HG02623 (cell line): Measurements from ENCODE around the gene KCNK2.

Source experiments
- ATAC-seq: cut with Tn5 transposase; IDR thresholded peaks from one replicate; pipeline ENCODE4 v1.9.1; 2021; ENCODE audit warnings: moderate library complexity; ENCODE audit not compliant: unreplicated experiment

The KCNK2 gene, protein sequence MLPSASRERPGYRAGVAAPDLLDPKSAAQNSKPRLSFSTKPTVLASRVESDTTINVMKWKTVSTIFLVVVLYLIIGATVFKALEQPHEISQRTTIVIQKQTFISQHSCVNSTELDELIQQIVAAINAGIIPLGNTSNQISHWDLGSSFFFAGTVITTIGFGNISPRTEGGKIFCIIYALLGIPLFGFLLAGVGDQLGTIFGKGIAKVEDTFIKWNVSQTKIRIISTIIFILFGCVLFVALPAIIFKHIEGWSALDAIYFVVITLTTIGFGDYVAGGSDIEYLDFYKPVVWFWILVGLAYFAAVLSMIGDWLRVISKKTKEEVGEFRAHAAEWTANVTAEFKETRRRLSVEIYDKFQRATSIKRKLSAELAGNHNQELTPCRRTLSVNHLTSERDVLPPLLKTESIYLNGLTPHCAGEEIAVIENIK

GRCh38 chr1:215082532-215083382 lies at the start of gene KCNK2:
TSS of gene KCNK2 (plus strand) at chr1:215082737. CDS start at chr1:215083386, 649 bp downstream.
- no peak for ATAC-seq

- ATAC-seq, result no peak
These were observed 49.5 kb upstream of the KCNK2 start for GRCh38 chr1:215032911-215033526.

- ATAC-seq, result no peak
These were observed 42.3 kb upstream of the KCNK2 start for GRCh38 chr1:215040190-215040589.

GRCh38 chr1:215043401-215043800 lies 39.1 kb upstream of the KCNK2 start:
- no peak for ATAC-seq

GRCh38 chr1:215044151-215044550 lies 38.4 kb upstream of the KCNK2 start:
- ATAC-seq, result no peak

DNA sequence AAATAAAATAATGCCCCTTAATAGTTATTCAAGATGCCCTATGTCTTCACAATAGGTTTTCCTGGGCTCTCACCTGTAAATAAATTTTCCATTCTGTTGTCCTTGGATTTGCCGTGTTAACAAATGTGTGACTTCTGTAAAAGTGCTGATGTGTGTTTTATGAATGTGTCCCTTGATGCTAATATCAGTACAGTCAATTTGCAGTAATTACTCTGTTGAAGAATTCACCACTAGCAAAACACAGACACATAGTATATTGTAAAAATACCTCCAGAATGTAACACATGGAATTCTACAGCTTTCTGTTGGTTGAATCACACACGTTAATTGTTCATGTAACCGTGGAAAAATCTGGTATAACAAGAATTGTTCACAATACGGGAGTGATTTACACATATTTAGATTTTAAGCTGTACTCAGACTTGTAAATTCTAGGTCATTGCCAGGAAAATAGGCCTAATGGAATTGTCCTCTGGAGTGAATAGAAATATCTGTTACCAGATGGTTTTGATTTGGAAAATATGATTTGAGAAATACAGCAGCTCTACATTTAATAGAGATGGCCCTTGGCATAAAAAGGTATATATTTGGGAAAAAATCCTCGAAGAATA lies 36.7 kb upstream of the KCNK2 start:
- no peak for ATAC-seq

GRCh38 chr1:215052256-215053015 lies 30.1 kb upstream of the KCNK2 start:
- ATAC-seq, result no peak

- no peak for ATAC-seq
These were observed 28.3 kb upstream of the KCNK2 start for GRCh38 chr1:215054266-215054665.

DNA sequence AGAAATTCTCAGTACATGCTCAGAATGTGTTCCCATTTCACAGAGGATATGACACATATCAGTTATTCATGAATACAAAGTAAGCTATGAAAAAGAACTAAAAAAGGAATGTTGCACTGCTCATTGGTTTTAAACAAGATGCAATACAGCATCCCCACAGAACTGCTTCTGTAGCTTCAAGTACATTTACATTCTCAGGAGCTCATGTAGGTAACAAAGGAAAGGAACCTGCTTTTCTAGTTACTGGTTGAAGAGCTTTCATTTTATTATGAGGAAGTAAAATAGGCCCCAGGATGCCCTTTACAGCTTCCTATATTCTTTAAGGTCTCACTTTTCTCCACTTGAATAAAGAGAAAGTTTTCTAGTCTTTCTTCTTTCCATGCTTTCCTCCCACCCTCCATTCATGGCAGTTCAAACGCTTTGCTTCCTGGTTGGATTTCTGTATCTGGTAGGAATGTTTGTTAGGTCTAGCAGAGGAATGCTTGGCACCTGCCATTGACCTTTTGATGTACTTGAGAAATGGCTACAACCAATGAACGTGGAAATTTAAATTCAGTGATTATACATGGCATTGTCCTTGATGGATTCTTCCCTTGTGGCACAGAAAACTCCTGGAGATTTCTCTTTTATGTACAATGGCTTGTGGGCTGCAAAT lies 27.1 kb upstream of the KCNK2 start:
- no peak for ATAC-seq

DNA sequence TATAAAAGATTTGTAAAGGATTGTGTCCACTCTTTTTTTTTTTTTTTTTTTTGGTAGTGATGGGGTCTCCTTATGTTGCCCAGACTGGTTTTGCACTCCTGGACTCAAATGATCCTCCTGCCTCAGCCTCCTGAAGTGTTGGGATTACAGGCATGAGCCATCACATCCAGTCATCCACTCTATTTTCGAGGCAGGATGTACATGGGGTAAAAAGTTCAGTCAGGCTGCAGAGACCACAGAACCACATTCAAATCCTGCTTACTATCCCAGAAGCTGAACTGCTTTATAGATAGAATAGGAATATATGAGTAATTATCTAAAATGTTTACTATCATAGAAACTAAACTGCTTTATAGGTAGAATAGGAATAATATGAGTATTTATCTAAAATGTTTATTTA lies 26.0 kb upstream of the KCNK2 start:
- ATAC-seq, result no peak

DNA sequence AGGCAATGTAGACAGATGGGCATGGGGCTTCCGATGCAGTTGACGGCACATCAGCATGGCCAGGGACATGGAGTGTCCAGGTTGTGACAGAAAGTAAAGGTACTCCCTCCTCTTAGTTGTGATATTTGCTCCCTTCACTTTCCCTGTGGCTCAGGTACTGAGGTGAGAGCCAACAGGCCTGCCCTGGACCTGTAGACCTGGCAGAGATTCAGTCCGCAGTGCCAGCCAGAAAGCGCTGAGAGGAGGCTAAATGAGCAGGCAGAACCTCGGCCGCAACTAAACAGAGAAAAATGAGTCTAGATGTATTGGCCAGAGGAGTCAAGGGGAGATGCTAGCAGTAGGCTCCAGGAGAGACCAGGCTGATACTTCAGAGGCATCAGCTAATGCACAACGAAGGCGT lies 22.6 kb upstream of the KCNK2 start:
- no peak for ATAC-seq

DNA sequence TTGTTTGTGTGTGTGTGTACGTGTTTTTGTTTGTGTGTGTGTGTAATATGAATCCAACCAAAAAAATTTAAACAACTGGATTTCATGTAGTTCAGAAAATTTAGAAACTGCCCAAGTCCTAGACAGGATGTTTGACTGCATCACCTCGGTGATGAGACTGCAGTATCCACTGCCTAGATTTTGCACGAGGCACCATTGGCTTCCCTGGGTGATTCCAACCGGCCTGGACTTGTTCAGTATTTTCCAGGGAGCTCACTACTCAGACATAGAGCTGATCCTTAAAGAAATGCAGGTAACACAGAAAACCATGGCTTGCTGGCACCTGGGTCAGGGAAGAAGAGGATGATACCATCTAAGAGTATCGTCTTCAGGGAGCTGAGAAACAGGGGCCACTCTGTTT lies 18.2 kb upstream of the KCNK2 start:
- no peak for ATAC-seq

GRCh38 chr1:215071078-215071477 lies 11.5 kb upstream of the KCNK2 start:
- ATAC-seq, result no peak

DNA sequence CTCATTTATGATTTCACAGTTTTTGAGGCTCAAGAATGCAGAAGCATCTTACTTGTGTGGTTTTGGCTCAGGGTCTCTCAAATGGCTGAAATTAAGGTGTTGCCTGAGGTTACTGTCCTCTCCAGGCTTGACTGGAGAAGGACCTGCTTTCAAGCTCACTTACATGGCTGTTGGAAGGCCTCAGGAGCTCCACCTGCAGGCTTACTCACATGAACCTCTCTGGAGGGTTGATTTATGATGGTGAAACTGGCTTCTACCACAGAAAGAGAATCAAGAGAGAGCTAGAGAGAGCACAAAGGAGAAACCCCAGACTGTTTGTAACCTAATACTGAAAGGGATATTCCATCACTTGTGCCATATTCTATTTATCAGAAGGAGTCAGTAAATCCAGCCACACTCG lies 6.2 kb upstream of the KCNK2 start:
- ATAC-seq, result peak; percentile 77

GRCh38 chr1:215079456-215079855 lies 3.1 kb upstream of the KCNK2 start:
- no peak for ATAC-seq

- ATAC-seq, result no peak
These were observed 641 bp upstream of the KCNK2 start for GRCh38 chr1:215081661-215082531.

- ATAC-seq, result no peak
These were observed 935 bp downstream of the KCNK2 start for GRCh38 chr1:215083383-215083961.

- no peak for ATAC-seq
These were observed 2.1 kb downstream of the KCNK2 start for GRCh38 chr1:215084621-215085020.

- ATAC-seq, result no peak
These were observed 5.1 kb downstream of the KCNK2 start for GRCh38 chr1:215087603-215088002.
